Activated naive CD4-positive, alpha-beta T cell (primary cell): ENCODE measurements around the gene PARP11.
A peak's percentile ranks its signal among the peaks of the same experiment; 100 is the strongest.

Experiments used
- DNase-seq, 4 experiments: peaks; one replicate each; lab custom pipeline; 2025; lab: John Stamatoyannopoulos, UW

Gene PARP11, protein sequence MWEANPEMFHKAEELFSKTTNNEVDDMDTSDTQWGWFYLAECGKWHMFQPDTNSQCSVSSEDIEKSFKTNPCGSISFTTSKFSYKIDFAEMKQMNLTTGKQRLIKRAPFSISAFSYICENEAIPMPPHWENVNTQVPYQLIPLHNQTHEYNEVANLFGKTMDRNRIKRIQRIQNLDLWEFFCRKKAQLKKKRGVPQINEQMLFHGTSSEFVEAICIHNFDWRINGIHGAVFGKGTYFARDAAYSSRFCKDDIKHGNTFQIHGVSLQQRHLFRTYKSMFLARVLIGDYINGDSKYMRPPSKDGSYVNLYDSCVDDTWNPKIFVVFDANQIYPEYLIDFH

DNA sequence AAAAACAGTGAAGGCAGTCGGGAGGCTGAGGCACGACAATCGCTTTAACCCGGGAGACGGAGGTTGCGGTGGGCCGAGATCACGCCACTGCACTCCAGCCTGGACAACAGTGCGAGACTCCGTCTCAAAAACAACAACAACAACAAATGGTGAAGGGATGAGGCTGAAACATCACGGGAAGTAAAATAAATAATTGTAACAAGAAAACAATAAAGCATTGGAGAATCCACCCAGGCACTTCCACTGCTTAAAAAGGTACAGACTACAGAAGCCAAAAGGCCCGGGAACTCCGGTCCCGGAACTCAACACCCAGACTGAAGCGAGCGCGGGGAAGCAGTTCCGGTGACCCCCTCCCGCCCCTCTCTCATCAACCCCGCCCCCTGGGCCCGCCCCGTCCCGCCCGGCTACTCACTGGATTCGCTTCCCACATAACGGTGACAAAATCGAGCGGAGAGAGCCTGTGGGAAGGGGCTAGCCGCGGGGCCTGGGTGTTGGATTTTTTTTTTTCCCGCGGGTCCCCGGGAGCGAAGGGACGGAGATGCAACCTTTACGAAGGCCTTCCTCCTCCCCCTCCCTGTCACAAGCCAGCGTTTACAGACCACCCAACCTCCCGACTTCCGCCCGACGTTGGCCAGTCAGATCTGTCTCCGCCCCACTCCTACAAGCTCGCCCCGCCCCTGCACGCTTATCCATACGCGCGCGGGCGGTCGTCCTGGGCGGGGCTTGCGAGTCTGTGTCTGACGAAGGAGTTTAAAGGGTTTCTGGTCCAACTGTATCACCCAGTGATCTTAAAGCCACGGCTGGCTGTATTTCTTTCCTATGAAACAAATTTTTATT, at the start of gene PARP11:
Gene PARP11, minus strand, starts transcription at position 600 of the 837 bp plus-strand sequence. Its CDS starts 170 bp downstream, at position 430.
- peak; percentile 84 to 96 (median 93) for DNase-seq

DNA sequence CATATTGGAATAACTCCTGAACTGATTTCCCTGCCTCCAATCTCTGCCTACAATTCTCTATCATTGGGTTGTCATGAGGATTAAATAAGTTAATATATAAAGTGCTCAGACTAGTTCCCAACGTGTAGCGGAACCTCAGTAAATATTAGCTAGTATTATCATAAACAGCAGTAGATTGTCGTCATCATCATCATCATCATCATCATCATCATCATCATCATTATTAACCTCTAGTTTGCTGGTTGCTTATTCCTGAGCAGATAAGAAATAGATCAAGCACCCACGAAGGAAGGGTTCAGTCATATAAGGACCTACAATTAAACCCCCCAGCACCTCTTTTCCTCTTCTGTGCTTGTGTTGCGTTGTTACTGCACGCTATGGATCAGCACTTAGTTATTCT, 48.8 kb upstream of the PARP11 start:
- no peak for DNase-seq

DNA sequence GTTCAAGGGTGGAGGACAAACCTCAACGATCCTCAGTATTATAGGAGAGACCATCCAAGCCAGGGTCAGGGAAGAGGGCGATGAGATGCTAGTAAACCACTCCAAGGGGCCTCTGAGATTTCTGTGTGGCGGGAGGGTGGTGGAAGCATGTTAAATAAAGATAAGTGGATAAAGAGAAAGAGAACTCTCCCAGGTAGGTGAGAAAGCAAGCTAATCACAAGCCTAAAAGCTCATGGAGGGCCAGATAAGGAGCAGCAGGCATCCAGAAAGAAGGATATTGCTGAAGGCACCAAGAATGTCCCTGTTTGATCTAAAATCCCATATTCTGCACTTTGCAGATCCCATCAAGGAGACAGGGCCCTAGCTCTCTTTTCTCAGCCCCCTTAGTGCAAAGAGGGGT, 48.3 kb upstream of the PARP11 start:
- DNase-seq: no peak

DNA sequence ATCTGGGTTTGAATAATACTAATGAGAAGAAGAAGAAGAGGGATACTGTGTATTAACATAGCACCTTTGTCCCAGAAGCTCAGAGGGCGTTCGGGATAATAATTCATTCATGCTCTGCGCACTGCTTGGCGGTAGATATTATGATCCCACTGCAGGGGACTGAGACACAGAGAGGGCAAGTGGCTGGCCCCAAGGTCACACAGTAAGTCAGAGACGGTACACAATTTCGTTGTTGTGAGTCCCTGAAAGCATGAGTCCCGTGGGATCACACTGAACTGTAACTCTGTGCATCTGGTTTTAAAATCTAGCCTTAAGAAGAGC, 47.9 kb upstream of the PARP11 start:
- DNase-seq: no peak

DNA sequence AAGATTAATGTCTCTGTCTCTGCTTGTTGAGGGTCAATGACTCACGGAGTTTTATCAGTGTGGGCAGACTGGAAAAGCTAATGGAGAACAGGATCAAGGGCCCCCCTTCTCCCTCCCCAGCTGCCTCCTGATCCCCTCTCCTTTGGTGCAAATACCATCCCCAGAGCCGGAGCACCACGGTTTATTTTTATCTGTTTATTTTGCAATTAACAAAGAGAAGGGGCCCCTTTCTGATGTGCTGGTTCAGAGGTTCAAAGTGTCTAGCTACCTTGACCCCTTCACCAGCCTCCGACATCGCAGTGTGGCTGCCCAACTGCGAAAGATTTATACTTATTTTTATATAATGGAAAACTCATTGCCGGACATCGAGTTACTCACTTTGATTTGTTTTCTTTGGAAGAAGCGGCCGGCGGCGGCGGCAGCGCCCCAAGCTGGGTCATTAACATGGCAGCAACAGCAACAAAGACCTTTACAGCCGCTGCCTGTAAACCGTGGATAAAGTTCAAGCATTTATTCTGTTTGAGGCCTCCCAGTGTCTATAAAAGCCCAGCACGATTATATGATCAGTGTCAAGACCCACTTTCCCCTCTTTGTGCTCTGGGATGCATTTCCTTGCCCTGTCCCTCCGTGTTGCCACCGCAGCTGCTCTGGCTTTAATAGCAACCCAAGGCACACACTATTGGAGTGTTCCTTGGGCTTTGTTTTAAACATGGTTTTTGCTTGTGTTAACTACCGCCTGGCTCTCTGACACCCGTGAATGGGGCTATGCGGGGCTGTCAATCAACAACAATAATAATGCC, 47.4 kb upstream of the PARP11 start:
- no peak for DNase-seq

DNA sequence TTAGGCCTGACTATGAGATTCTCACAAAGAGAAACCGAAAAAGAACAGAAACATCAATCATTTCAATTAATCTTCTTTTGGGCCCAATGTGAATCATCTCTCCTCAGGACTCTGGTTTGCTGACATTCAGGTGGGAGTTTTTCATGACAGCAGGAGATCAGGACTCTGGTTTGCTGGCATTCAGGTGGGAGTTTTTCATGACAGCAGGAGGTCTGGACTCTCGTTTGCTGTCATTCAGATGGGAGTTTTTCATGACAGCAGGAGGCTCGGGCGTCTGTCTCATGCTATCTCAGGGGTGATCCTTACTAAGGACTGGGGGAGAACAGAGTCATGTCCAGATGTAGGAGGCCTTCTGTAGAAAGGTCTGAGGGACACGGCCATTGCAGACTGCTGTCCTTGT, 40.1 kb upstream of the PARP11 start:
- no peak for DNase-seq

DNA sequence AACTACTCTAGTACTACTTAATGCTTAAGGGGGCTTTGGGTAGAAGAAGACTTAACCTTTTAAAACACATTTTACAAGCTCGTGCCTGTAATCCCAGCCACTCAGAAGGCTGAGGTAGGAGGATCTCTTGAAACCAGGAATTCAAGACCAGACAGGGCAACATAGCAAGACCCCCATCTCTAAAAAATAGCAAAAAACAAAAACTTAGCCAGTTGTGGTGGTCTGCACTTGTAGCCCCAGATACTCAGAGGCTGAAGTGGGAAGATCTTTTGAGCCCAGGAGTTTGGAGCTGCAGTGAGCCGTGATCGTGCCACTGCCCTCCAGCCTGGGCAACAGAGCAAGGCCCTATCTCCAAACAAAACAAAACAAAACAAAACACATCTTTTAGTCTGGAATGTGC, 39.7 kb upstream of the PARP11 start:
- no peak for DNase-seq

DNA sequence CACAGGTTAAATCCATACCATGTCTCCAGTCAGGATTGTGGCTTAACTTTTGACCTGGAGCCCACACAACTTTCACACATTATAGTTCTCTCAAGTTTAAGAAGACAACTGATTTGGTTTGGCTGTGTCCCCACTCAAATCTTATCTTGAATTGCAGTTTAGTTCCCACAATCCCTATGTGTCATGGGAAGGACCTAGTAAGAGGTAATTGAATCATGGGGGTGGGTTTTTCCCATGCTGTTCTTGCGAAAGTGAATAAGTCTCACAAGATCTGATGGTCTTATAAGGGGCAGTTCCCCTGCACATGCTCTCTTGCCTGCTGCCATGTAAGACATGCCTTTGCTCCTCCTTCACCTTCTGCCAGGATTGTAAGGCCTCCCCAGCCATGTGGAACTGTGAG, 38.2 kb upstream of the PARP11 start:
- DNase-seq: no peak

DNA sequence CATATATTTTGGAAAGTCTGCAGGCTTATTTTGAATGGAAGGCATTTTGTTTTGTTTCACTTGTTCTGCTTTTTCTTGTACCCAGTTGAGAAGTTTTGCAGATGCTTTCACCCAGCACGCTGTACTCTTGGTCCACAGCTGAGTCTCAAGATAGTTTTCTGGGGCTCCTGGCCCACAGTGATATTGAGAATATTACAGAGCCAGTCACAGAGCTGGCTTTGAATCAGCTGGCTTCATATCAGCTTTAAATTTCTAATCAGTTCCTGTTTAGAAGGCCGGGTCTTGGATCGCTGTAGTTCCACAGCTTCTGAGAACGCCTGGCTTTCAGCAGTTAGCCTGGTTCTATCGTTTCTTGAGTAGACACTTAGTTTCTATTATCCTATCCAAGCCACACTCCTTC, 32.5 kb upstream of the PARP11 start:
- DNase-seq: no peak

DNA sequence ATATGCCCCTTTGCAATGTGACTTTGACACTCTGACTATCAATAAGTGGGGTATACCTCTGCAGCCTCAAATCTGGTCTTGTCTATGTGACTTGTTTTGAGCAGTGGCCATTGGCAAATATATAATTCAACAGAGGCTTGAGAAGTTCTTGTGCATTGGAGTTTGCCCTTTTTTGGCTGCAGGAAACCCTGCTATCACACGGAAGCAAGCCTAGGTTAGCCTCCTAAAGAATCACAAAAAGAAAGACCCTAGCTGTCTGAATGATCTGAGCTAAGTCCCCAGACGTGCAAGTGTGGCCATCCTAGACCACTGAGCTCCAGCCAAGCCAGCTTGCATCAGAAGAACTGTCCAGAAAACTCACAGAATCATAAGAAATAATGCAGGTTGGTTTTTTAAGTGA, 31.8 kb upstream of the PARP11 start:
- DNase-seq: no peak

DNA sequence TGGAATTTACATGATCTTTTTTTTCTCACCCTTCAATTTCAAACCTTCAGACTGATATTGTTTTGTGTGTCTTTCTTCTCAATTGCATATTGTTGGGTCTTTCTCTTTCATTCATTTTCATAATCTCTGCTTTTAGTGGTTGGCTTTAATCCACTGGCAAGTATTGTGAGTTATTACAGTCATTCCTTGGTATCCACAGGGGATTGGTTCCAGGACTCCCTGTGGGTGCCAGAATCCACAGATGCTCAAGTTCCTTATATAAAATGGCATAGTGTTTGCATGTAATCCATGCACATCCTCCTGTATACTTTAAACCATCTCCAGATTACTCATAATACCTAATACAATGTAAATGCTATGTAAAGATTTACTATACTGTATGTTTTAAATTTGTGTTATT, 29.7 kb upstream of the PARP11 start:
- DNase-seq: no peak

DNA sequence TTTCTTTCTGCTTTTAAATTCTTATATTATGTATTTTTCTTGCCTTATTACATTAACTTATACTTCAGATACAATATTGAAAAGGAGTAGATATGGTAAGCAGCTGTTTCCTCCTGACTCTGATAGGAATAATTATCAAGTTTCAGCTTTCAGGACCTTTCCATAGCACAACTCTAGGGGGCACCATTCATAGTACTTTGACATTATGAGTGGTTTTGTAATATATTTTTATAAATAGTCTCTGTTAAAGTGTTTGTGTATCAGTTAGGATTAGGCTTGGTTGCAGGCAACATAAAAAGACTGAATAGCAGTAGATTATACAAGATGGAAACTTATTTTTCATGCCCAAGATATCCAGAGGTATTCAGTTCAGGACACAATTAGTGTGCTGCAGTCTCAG, 27.9 kb upstream of the PARP11 start:
- DNase-seq: no peak

DNA sequence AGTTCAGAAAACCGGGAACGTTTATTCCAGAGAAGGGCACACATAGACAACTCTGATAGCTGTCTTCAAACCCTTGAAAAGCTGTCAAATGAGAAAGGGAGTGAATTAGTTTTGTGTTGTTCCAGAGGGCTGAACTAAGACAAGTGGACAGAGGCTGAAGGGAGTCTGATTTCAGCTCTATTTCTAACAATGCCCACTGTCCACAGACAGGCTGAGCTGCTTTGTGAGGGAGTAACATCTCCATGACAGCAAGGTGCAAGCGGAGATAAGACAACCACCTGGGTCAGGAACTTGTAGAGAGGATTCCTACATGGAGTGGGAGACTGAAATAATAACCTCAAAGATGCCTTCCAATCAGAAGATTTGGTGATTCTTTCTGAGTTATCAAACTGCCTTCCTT, 25.6 kb upstream of the PARP11 start:
- DNase-seq: no peak

DNA sequence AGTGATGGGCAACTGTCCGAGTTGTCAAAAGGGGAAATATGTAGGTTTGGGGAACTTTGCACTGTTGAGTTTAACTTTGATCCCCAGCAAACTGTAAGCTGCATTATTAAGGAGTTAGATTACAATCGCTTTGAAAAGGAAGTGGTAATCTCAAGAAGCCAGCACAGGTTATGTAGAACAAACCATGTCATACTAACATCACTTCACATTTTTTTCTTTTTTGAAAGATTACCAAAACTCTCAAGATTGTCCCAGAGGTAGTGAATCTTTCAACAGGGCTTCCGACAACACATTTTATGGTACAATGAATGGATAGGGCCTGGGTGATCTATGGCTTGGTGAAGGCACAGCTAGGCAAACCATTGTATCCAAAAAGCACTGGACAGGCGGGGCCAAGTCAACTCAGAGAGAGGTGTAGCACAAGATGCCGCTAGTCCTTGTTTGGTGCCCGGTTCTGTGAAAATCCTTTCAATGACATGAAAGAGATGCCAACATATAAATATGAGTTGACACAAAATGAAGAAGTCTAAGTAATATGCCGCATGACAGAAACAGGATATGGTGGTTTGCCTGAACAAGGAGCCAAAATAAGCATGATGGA, 24.3 kb upstream of the PARP11 start:
- DNase-seq: no peak

DNA sequence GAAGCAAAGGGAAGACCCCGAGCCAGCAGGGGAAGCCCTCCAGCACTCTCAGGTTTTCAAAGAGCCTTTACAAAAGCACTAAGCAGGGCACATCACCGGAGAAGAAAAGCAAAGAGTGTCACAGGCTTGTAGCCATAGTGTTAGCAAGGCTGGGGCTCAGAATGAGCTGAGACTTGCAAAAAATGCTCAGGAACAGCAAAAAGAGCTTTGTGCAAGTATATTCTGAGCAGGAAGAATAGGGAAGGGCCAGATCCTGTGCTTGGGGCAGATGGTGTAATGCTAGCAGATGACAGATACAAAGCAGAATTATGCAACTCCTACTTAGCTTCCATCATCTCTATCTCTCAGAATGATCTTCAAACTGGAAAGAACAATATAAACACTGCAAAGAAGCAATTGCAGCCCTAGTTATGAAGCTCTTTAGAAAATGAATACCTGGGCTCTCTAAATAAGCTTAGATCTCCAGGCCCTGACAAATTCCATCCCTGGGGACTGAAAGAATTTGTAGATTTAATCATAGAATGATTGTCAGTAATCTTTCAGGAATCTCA, 23.7 kb upstream of the PARP11 start:
- DNase-seq: no peak

DNA sequence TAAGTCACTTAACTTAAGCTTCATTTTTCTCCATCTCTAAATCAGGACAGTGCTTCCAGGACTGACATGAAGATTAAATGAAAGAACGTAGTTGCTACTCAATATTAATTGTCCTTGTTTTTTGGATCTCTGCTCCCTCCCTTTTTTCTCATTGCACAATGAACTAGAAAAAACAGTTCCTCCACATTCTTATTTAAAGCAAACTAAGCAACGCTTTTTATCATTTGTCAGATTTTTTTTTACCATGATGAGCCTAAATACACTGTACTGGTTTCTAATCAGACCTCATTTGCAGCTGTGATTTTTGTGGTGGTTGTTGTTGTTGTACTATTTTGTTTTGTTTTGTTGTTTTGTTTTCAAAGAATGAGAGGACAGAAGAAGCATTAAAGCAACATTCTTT, 23.2 kb upstream of the PARP11 start:
- DNase-seq: no peak

DNA sequence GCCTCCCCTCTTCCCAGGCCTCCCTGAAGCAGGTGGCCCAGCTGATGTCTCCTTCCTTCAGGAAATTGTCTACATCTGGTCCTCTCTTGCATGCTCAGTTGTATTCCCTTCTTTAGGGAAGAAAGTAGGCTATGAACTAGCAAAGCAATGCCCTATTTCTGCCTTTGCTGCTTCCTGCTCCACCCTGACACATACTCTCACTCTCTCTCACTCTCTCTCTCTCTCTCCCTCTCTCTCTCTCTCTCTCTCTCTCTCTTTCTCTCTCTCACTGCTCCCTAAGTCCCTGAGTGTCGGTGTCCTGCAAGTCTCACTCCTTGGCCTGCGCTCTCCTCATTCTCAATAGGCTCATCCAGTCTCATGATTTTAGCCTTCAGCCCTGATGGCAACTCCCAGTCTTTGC, 19.4 kb upstream of the PARP11 start:
- no peak for DNase-seq

DNA sequence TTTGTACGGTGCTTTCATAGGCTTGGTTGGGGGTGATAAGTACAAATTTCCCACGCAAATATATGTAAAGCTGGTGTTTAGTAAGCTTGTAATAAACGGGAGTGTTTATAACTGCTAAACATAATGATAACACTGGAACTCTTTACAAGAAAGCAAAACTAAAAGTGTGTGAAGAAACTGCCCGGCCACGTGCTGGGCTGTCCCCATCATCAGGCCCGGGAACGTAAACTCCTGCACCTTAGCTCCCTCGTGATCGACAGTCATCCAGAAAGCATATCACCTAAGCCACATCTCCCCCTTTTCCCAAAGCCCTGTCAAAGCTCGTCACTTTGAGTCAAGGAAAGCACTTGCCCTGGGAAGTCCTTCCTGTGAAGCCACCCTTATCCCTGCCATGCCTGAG, 18.0 kb upstream of the PARP11 start:
- no peak for DNase-seq

DNA sequence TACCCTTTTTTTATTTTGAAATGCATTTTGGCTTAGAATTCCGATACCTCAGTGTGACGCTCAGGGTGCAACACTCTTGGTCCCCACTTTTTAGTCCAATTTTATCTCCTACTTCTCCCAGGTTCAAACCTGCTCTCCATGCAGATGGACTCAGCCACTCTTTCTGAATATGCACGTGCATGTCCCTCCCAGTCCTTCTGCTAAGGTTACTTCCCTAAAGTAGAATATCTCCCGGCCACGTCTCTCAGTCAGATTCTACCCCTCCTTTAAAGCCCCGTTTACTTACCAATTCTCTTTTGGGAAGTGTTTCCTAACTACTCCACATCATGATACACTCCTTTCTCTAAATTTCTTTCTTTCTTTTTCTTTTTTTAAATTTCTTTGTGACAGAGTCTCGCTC, 15.5 kb upstream of the PARP11 start:
- DNase-seq: no peak

DNA sequence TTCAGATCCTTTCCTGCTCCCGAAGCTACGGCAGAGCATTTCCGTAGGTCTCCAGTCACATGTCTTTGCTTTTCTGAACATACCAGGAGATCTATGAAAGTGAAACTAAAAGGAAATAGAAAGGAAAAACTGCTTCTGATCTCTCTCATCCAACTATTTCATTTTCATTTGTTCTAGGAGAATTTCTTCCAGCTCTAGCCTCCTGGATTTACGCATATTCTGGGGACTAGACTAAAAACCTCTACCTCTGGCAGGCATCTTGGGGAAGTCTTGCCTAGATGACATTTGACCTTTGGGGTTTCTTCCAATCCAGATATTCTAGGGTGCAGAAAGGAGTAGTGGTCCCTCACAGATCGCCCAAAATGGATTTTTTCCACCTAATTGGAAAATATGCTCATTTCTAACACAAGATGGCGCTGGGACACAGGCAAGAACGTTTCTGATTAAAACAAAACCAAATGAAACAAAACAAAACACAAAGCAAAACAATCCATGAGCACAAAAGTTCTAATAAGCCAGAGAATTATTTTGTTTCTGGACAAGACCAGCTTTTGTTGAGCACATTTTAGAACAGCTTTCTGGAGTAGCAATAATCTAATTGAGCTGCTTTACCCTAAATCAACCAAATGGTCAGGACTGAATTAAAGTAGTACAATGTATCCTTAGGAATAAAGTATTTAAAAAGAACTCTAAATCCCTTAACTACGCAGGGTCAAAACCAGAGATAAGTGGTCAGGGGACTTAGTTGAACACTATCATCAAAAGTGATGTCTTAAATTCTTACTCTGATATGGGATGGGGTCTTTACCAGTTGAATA, 12.3 kb upstream of the PARP11 start:
- DNase-seq: no peak

DNA sequence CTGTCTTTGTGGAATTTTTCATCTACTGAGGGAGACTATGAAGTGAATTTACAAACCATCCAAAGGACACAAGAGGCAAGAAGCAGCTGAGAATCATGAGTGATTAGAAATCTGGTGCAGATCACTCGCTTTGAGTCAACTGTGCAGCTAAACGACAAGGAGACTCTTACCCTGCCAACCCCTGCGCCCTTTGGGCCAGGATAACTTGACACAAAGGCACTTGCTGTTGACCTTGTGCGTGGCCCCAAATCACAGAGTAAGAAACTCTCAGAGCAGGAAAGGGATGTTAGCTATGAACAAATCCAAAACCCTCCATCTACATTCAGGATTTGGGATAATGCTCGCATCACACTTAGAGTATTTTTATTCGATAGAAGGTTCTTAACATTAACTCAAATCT, 11.5 kb upstream of the PARP11 start:
- no peak for DNase-seq
